ENCODE results near the gene ZFP36L1. TPM values are rescaled to one million over a fixed set of nuclear protein-coding genes. Genes with fewer than 3 reads are reported as not detected.

Gene ZFP36L1
- total and polyA plus RNA-seq, 2 of the 13 experiments (the other 11 are each of a cell fraction or from before 2014, with no cell fraction given), result 7.4 to 10.2 TPM

GRCh38 chr14:68794130-68794850 lies 1.4 kb upstream of the ZFP36L1 start (continued):
- TF ChIP-seq ZFP82 (CRISPR knock-in tag; IDR thresholded peaks at IDR 0.05; ENCODE audit: borderline replicate concordance) (0 out of 2 replicates have a peak, but pooled peaks have one; percentile 87), ASH2L (IDR thresholded peaks at IDR 0.05; ENCODE audit: insufficient read length, low read depth, low read length) (peak; percentile 34), ARID2 (CRISPR knock-in tag; IDR thresholded peaks at IDR 0.05; ENCODE audit: borderline replicate concordance) (no peak), ZNF761 (CRISPR knock-in tag; conservative IDR thresholded peaks at IDR 0.05) (peak; percentile 50; the same call in 1 of the 2 replicates), ZNF513 (CRISPR knock-in tag; conservative IDR thresholded peaks at IDR 0.05) (no peak), TFE3 (CRISPR knock-in tag; IDR thresholded peaks at IDR 0.05) (peak; percentile 38; the same call in 1 of the 2 replicates), SRY (CRISPR knock-in tag; IDR thresholded peaks at IDR 0.05) (0 out of 2 replicates have a peak, but pooled peaks have one; percentile 29), MTA1 (CRISPR knock-in tag; IDR thresholded peaks at IDR 0.05; ENCODE audit: borderline replicate concordance) (no peak), GLMP (CRISPR knock-in tag; IDR thresholded peaks at IDR 0.05; ENCODE audit: borderline replicate concordance) (no peak), ATF3 (CRISPR knock-in tag; IDR thresholded peaks at IDR 0.05) (no peak), RBFOX2 (IDR thresholded peaks at IDR 0.05; ENCODE audit: low read depth, low read length) (peak; percentile 73), DR1 (CRISPR knock-in tag; IDR thresholded peaks at IDR 0.05) (no peak), ZNF713 (CRISPR knock-in tag; IDR thresholded peaks at IDR 0.05) (no peak), KIAA2018 (CRISPR knock-in tag; IDR thresholded peaks at IDR 0.05; ENCODE audit: borderline replicate concordance) (no peak), ZNF749 (CRISPR knock-in tag; IDR thresholded peaks at IDR 0.05; ENCODE audit: borderline replicate concordance) (no peak; the same call in 1 of the 2 replicates)

Data from HepG2 (cell line).